K562 (cell line): ENCODE measurements around the gene RASGEF1C. TPM values are rescaled to one million over a fixed set of nuclear protein-coding genes. Genes with fewer than 3 reads are reported as not detected.

Experiments used
- CGGBP1 ChIP-seq: fragments of 250-450 bp; sonication (Bioruptor Pico); IDR thresholded peaks from 2 replicates; pipeline ENCODE4 v1.9.0; 2021; ENCODE audit warnings: mild to moderate bottlenecking
- CHAMP1 ChIP-seq: fragments of 450-650 bp; IDR thresholded peaks from 2 replicates; pipeline ENCODE4 v1.6.1; 2016; ENCODE audit warnings: mild to moderate bottlenecking
- EP300 ChIP-seq: IDR thresholded peaks from 2 replicates; pipeline ENCODE4 v1.6.1; 2012; ENCODE audit warnings: low read length, improper control_type of control experiment
- HMG20B ChIP-seq: fragments of 250-450 bp; sonication (Bioruptor Pico); IDR thresholded peaks from 2 replicates; pipeline ENCODE4 v1.5.0; 2021; ENCODE audit warnings: mild to moderate bottlenecking
- ZBTB1 ChIP-seq: sonication (generic); formaldehyde crosslinking; IDR thresholded peaks from 2 replicates; pipeline ENCODE4 v1.8.1; 2023; ENCODE audit warnings: missing genetic modification reagents, low read depth, mild to moderate bottlenecking, borderline replicate concordance
- ZNF175 ChIP-seq: fragments of 200-800 bp; sonication (Bioruptor generic); IDR thresholded peaks from 2 replicates; pipeline ENCODE4 v1.6.1; 2016; ENCODE audit warnings: low read depth, mild to moderate bottlenecking, missing genetic modification characterization, missing compliant biosample characterization
- ZNF398 ChIP-seq: fragments of 250-450 bp; sonication (Bioruptor Pico); IDR thresholded peaks from 2 replicates; pipeline ENCODE4 v1.8.0; 2021; ENCODE audit warnings: moderate library complexity, mild to moderate bottlenecking, inconsistent platforms
- polyA plus RNA-seq, 8 experiments: library from polyadenylated mRNA; depleted of rRNA in 4 of 8; stranded (reverse) in 5 of 8; unstranded in 3 of 8; fragments of >200 nt; fragmentation: Nextera tagmentation in 2 of 8; fragmentation: Illumina TruSeq in 1 of 8; extraction: Ambion mirVana in 2 of 8; extraction: Trizol in 1 of 8; gene quantifications; 2 replicates each; pipeline versions ENCODE4 v1.2.1 to v1.2.3, GENCODE V29; 2011 to 2014; ENCODE audit warnings: inconsistent platforms in 1 of 8, missing spikeins in 1 of 8
- total RNA-seq, 7 experiments: library from RNA; depleted of rRNA in 6 of 7; stranded (reverse); fragments of >200 nt in 6 of 7; fragmentation: Illumina TruSeq in 2 of 7; extraction: Trizol in 2 of 7; gene quantifications; 2 replicates each; pipeline versions ENCODE4 v1.2.1 to v1.2.3, GENCODE V29; 2011 to 2021; ENCODE audit warnings: low replicate concordance in 1 of 7

RASGEF1C gene
- total and polyA plus RNA-seq, 9 of the 15 experiments (the other 6 are each of a cell fraction or from before 2014, with no cell fraction given): 0.04 to 1.1 (median 0.21) TPM; not detected in 4

GRCh38 chr5:180070756-180071530 is 138.1 kb downstream of the RASGEF1C start (continued):
- TF ChIP-seq CHAMP1 (no peak), CGGBP1 (CRISPR knock-in tag) (no peak), ZNF398 (CRISPR knock-in tag) (no peak), ZBTB1 (CRISPR knock-in tag) (0 out of 2 replicates have a peak, but pooled peaks have one; percentile 36), HMG20B (no peak), ZNF175 (CRISPR knock-in tag) (no peak), EP300 (no peak)
